Activated naive CD8-positive, alpha-beta T cell treated with anti-CD3 and anti-CD28 coated beads for 36 hours (primary cell): ENCODE measurements around the gene RAB12. TPM values are rescaled to one million over a fixed set of nuclear protein-coding genes. Genes with fewer than 3 reads are reported as not detected.

Source experiments
- DNase-seq: peaks from one replicate; pipeline ENCODE4 v3.0.0; 2021
- H3K27ac Mint-ChIP-seq: one replicate; pipeline ENCODE4 v1.8.0; 2022; ENCODE audit warnings: mild to moderate bottlenecking, moderate library complexity, mixed read lengths
- H3K27me3 Mint-ChIP-seq: one replicate; pipeline ENCODE4 v1.8.0; 2022; ENCODE audit warnings: mild to moderate bottlenecking, mixed read lengths
- H3K36me3 Mint-ChIP-seq: one replicate; pipeline ENCODE4 v1.8.0; 2021; ENCODE audit warnings: mild to moderate bottlenecking, mixed read lengths
- H3K4me1 Mint-ChIP-seq: one replicate; pipeline ENCODE4 v1.8.0; 2021; ENCODE audit warnings: mixed read lengths
- H3K4me3 Mint-ChIP-seq: one replicate; pipeline ENCODE4 v1.8.0; 2022; ENCODE audit warnings: mild to moderate bottlenecking, moderate library complexity, mixed read lengths
- H3K9me3 Mint-ChIP-seq: one replicate; pipeline ENCODE4 v1.8.0; 2022; ENCODE audit warnings: mixed read lengths
- total RNA-seq, 2 experiments: library from RNA; stranded (reverse); gene quantifications; one replicate each; pipeline ENCODE4 v1.2.3, GENCODE V29; 2021

The RAB12 gene
- total RNA-seq, 2 experiments from 2014 or later = 12.5 to 14.8 TPM

- DNase-seq = no peak
- Mint-ChIP-seq H3K36me3 (no peaks in the 10 kb centered on the region), H3K9me3 (no peaks in the 10 kb centered on the region), H3K4me3 (peak overlapping the region; percentile 35), H3K27ac (peak overlapping the region; percentile 54), H3K27me3 (peaks cover 28% of the 10 kb centered on the region), H3K4me1 (peaks cover 24% of the 10 kb centered on the region)
Observed at GRCh38 chr18:8603663-8604520, 5.3 kb upstream of the RAB12 start.

GRCh38 chr18:8605974-8606373 lies 3.3 kb upstream of the RAB12 start:
- Mint-ChIP-seq H3K4me1 (peaks cover 31% of the 10 kb centered on the region), H3K27me3 (peaks cover 23% of the 10 kb centered on the region), H3K36me3 (peaks cover 5% of the 10 kb centered on the region), H3K4me3 (no peak overlapping the region), H3K9me3 (no peaks in the 10 kb centered on the region), H3K27ac (no peak overlapping the region)
- DNase-seq = no peak

GRCh38 chr18:8607776-8608742 lies 1.2 kb upstream of the RAB12 start:
- peak overlapping the region; percentile 91 for H3K4me3 Mint-ChIP-seq
- peaks cover 8% of the 10 kb centered on the region for H3K27me3 Mint-ChIP-seq
- H3K4me1 Mint-ChIP-seq = peaks cover 46% of the 10 kb centered on the region
- peak overlapping the region; percentile 97 for H3K27ac Mint-ChIP-seq
- no peaks in the 10 kb centered on the region for H3K9me3 Mint-ChIP-seq
- peaks cover 18% of the 10 kb centered on the region for H3K36me3 Mint-ChIP-seq
- DNase-seq = no peak

GRCh38 chr18:8609659-8610458 lies 622 bp downstream of the RAB12 start:
- H3K36me3 Mint-ChIP-seq = peaks cover 20% of the 10 kb centered on the region
- peak; percentile 29 for DNase-seq

GRCh38 chr18:8610459-8610851 lies 1.2 kb downstream of the RAB12 start:
- Mint-ChIP-seq H3K27ac (peak overlapping the region; percentile 90), H3K36me3 (peaks cover 21% of the 10 kb centered on the region), H3K4me3 (peak overlapping the region; percentile 94), H3K9me3 (no peaks in the 10 kb centered on the region), H3K4me1 (peaks cover 58% of the 10 kb centered on the region), H3K27me3 (no peaks in the 10 kb centered on the region)
- peak; percentile 9 for DNase-seq

More at GRCh38 chr18:8609659-8610458, 622 bp downstream of the RAB12 start:
- H3K27ac Mint-ChIP-seq = peak overlapping the region; percentile 90
- H3K4me3 Mint-ChIP-seq = peak overlapping the region; percentile 94
- H3K4me1 Mint-ChIP-seq = peaks cover 53% of the 10 kb centered on the region
- no peaks in the 10 kb centered on the region for H3K27me3 Mint-ChIP-seq
- no peaks in the 10 kb centered on the region for H3K9me3 Mint-ChIP-seq

- DNase-seq = no peak
- Mint-ChIP-seq H3K36me3 (peaks cover 28% of the 10 kb centered on the region), H3K27me3 (no peaks in the 10 kb centered on the region), H3K4me1 (peaks cover 65% of the 10 kb centered on the region), H3K27ac (no peak overlapping the region), H3K9me3 (no peaks in the 10 kb centered on the region), H3K4me3 (peak overlapping the region; percentile 30)
Observed at GRCh38 chr18:8611916-8612576, 2.8 kb downstream of the RAB12 start.

GRCh38 chr18:8614875-8615274 lies 5.6 kb downstream of the RAB12 start:
- DNase-seq = no peak
- no peak overlapping the region for H3K4me3 Mint-ChIP-seq
- H3K9me3 Mint-ChIP-seq = no peaks in the 10 kb centered on the region
- peaks cover 65% of the 10 kb centered on the region for H3K4me1 Mint-ChIP-seq
- peaks cover 49% of the 10 kb centered on the region for H3K36me3 Mint-ChIP-seq
- H3K27ac Mint-ChIP-seq = no peak overlapping the region
- H3K27me3 Mint-ChIP-seq = no peaks in the 10 kb centered on the region

- Mint-ChIP-seq H3K36me3 (peaks cover 49% of the 10 kb centered on the region), H3K4me1 (peaks cover 64% of the 10 kb centered on the region), H3K27ac (peak overlapping the region; percentile 62), H3K27me3 (no peaks in the 10 kb centered on the region), H3K9me3 (no peaks in the 10 kb centered on the region), H3K4me3 (no peak overlapping the region)
- no peak for DNase-seq
Observed at GRCh38 chr18:8615397-8616027, 6.3 kb downstream of the RAB12 start.

- Mint-ChIP-seq H3K27ac (no peak overlapping the region), H3K4me3 (no peak overlapping the region), H3K36me3 (peaks cover 49% of the 10 kb centered on the region), H3K9me3 (no peaks in the 10 kb centered on the region), H3K27me3 (no peaks in the 10 kb centered on the region), H3K4me1 (peaks cover 66% of the 10 kb centered on the region)
- no peak for DNase-seq
Observed at GRCh38 chr18:8616028-8616401, 6.8 kb downstream of the RAB12 start.

- peaks cover 54% of the 10 kb centered on the region for H3K4me1 Mint-ChIP-seq
- H3K9me3 Mint-ChIP-seq = peaks cover 5% of the 10 kb centered on the region
- no peak overlapping the region for H3K4me3 Mint-ChIP-seq
- no peak overlapping the region for H3K27ac Mint-ChIP-seq
- H3K36me3 Mint-ChIP-seq = peaks cover 54% of the 10 kb centered on the region
- DNase-seq = no peak
- H3K27me3 Mint-ChIP-seq = no peaks in the 10 kb centered on the region
Observed at GRCh38 chr18:8617907-8618306, 8.7 kb downstream of the RAB12 start.

- DNase-seq = no peak
- peaks cover 63% of the 10 kb centered on the region for H3K36me3 Mint-ChIP-seq
- no peaks in the 10 kb centered on the region for H3K27me3 Mint-ChIP-seq
- H3K4me3 Mint-ChIP-seq = no peak overlapping the region
- H3K4me1 Mint-ChIP-seq = peaks cover 55% of the 10 kb centered on the region
- H3K9me3 Mint-ChIP-seq = peaks cover 5% of the 10 kb centered on the region
- no peak overlapping the region for H3K27ac Mint-ChIP-seq
Observed at GRCh38 chr18:8619041-8619440, 9.8 kb downstream of the RAB12 start.

- Mint-ChIP-seq H3K4me3 (no peak overlapping the region), H3K27me3 (no peaks in the 10 kb centered on the region), H3K36me3 (peaks cover 60% of the 10 kb centered on the region), H3K9me3 (peaks cover 5% of the 10 kb centered on the region), H3K4me1 (peaks cover 50% of the 10 kb centered on the region), H3K27ac (no peak overlapping the region)
- no peak for DNase-seq
Observed at GRCh38 chr18:8619835-8620577, 10.8 kb downstream of the RAB12 start.

- Mint-ChIP-seq H3K9me3 (peaks cover 5% of the 10 kb centered on the region), H3K4me3 (no peak overlapping the region), H3K36me3 (peaks cover 61% of the 10 kb centered on the region), H3K27me3 (no peaks in the 10 kb centered on the region), H3K4me1 (peaks cover 44% of the 10 kb centered on the region), H3K27ac (no peak overlapping the region)
- DNase-seq = no peak
Observed at GRCh38 chr18:8620845-8621244, 11.6 kb downstream of the RAB12 start.
